Measurements from ENCODE around the gene SLC25A47.
"Not testable (repeated sequence)": the region's sequence is repeated elsewhere in the genome, so short reads cannot be mapped to it uniquely, and the experiment has no call there.

Gene SLC25A47

DNA sequence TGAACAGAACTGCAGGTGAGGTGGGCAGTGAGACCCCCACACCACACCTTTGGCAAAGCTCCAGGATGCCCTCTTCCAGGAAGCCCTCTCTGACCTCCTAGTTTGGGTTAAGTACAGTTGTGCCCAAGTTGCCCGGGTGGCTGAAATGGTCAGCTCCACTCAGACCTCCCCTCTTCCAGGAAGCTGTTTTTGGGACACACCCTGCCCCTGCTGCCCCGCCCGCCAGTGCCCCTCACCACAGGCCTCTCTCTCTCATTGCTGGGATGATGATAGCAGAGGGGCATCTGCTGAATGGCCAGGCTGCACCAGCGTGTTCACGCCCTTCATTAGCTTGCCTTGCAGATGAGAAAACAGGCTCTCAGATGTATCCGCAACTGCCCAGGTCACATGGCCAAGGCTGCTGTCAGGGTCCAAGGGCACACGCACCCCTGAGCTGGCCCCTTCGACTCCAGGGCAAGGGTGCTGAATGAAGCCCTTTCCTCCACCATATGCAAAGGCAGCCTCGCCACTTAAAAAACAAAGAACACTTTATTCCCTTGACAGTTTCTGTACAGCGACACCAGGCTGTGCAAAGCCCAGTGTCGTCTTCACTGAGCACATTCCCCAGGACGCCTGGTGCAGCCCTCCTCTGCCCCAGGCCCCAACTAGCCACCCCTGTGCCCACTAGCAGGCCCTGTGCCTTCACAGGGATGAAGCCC is 32.4 kb upstream of the SLC25A47 start:
- DNase-seq = no peak

DNA sequence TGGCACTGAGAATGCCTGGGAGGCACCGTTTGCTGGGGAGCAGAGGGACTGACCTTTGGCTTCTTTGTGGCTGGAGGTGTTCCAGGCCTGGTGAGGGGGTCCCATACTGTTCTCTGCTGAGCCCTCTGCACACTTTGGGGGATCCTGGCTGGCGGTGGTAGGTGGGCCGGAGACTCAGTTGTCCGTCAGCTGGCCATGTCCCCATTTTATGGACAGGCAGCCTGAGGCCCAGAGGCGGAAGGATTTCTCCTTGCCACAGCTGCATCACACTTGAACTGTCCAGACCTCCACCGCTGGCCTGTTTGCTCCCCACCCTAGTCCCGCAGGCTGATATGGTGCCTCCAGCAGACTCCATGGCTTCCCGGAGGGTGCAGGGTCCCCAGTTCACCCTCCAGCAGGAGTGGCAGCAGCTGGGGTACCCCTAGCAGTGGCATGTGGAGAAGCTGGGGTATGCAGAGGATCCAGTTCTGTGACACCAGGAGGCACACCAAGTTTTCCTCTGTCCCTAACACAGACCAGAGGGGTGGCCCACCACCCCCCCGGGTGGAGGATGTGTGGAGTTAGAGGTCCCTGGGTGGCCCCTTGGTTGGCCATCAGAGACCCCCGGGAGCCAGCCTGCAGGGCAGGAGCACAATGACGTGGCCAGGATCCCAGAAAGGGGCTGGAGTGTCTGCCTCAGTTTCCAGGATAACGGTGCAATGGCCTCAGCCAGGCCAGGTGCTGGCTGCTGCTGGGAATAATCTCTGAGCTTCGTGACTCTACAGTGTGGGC is 31.6 kb upstream of the SLC25A47 start:
- DNase-seq = no peak

- no peak for DNase-seq
These were observed 30.8 kb upstream of the SLC25A47 start for GRCh38 chr14:100292301-100292775.

DNA sequence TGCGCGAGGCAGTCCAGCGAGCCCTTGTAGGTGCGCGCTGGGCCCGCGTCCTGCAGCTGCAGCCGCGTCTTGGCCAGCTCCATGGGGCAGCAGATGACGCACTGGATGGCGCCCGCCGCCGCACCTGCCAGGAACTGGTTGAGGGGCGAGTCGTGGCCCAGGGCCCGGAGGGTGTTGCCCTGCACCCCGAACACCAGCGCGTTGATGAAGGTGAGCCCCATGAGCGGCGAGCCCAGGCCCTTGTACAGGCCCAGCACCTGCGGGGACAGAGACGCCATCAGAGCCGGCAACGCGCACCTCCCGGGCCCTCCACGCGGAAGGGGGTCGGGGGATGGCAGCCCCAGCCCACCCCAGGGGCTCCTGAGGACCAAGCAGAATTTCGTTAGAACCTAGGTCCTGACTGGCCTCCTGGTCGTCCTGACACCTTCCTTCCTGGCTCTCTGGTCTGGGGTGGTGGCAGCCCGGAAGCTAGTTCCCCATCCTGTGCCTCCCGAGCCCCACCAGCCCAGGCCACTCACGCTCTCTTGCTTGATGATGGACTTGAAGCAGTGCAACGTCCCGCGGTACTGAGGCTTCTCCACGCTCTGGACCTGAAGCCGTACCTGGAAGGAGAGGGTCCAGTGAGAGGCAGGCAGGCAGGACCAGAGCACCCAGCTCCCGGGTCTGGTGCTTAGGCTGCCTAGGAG is 30.2 kb upstream of the SLC25A47 start:
- DNase-seq = no peak

- DNase-seq = no peak
These were observed 29.5 kb upstream of the SLC25A47 start for GRCh38 chr14:100293497-100294212.

DNA sequence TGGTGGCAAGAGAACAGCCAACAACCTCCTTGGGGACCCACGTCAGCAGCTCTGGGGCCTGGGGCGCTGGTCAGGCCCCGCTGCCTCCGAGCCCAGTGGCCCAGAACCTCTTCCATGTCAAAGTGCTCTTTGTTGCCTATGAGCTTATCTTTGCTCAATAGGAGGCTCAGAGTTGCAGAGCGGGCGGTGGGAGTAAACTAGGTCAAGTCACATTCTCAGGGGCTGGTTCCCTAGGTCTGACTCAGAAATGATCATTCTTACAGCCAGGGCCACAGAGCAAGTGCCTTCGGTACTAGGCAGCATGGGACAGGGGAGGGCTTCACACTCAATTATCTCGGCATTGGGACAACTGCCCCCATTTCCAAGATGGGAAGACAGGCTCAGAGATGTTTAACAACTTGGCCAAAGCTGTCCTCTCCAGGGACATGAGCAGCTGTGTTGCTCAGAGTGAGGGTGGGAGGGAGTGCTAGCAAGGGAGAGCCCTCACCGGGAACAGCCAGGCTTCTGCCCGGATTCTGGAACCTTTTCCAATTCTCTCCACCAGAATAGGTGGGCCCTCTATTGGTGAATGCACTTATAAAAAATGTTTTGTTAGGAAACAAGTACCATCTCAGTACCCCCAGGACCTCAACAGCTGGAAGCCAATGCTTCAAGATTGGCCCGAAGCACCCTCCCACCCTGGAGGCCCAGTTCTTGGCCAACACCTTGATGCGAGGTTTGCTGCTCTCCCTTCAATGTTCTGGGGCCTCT is 28.8 kb upstream of the SLC25A47 start:
- DNase-seq = no peak

DNA sequence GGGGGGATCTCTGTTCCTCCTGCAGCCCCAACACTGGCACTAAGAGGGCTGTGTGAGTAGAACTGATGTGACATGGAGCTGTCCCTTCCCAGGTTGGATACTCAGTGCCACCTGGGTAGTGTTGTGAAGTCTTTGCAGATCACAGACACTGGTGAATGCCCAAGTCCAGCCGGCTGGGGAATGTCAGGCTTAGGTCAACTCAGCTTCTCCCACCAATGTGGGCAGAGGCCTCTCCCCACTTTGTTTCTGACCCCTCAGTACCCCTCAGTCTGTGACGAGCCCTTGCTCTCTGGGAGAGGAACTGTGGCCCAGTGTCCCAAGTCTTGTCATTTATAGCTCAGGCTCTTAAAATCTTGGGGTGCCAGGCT is 28.2 kb upstream of the SLC25A47 start:
- no peak for DNase-seq

DNA sequence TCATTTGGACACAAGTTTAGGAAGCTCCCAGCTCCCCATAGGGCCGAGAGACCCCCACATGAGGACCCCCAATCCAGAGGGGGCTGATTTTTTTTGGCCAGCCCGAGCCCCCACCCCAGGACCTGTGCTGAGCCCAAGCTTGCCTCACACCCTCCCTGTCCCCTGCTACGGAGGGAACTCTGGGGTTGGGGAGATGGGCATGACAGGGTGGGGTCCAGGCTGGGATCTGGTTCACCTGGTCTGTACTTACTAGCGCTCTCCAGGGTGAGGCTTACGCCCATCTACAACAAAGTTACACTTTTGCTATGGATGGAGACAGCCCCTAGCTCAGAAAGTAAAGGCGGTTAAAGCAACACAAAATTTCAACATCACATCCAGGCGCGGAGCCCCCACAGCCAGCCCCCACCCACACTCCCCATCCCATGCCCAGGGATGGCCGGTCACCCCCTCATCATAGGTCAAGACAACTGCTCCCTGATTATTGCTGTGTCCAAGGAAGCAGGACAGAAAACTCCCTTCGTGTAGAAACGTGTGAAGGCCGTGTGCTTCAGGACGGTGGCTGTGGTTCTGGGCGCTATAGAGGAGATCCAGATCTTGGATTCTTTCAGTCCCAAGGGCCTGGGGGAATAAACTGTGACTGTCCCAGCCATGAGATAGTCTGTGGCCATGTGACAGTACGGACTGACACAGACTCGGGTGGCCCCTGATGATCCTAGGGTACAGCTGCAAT is 27.6 kb upstream of the SLC25A47 start:
- DNase-seq = no peak

DNA sequence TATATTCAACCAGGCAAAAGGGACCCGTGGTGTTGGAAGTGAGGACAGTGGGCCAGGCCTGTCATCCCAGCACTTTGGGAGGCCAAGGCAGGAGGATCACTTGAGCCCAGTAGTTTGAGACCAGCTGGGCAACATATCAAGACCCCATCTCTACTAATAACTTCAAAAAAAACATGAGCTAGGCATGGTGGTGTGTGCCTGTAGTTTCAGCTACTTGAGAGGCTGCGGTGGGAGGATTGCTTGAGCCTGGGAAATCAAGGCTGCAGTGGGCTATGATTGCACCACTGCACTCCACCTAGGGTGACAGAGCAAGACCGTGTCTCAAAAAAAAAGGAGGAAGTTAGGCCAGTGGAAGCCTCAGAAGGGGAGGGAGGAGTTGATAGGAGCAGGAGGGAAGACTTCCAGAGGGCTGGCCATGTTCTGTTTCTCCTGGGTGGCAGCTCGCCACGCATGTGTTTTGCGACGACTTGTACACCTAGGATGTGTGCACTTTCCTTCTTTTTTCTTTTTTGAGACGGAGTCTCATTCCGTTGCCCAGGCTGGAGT is 27.0 kb upstream of the SLC25A47 start:
- no peak for DNase-seq

DNA sequence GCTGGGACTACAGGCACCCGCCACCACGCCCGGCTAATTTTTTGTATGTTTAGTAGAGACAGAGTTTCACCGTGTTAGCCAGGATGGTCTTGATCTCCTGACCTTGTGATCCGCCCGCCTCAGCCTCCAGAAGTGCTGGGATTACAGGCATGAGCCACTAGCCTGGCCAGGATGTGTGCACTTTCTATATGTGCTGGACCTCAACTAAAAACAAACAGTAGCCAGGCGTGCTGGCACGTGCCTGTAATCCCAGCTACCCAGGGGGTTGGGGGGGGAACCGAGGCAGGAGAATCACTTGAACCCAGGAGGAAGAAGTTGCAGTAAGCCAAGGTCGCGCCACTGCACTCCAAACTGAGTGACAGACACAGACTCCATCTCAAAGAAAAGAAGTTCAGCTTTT is 26.4 kb upstream of the SLC25A47 start:
- DNase-seq = not testable (repeated sequence)

DNA sequence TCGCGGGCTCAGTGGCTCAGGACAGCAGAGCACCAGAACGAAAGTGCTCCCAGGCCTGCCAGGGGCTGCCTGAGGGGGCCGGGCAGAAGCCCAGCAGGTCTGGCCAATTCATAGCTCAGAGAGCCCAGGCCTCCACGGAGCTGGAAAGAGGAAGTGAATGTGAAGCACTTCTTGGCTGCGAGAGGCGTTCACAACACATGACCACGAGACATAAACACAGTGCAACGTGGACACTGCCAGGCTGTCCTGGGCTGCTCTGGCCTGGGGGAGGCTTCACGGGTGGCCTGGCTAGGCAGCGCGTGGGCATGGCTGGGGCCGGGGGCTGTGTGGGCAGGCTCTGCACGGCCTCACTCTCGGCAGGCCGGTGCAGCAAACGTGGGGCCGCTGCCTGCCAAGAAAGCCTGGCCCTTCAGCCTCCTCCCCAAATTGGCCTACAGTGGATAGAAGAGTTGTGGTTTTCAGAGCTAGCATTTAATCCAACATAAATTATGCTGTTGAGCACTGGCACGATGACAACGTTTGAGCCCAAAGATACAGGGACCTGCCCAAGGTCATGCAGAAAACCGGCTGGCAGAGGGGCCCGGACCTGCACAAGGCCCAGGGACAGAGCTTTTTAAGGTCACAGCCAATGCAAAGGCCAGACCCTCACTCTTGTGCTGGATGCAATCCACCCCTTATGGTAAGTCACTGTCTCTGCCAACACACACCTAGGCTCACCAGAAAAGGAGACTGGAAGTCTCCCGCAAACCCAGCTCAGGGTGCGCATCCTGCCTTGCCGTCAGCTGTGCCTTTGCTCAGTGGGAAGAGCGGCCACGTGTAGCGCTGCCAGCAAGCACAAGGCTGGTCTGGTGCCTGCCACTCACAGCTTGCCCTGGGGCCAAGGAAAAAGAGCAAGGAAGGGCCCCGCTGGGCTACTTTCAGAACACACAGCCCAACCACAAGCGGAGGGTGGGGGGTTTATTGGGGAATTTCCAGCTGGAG is 25.5 kb upstream of the SLC25A47 start:
- DNase-seq = no peak

- DNase-seq = no peak
These were observed 24.4 kb upstream of the SLC25A47 start for GRCh38 chr14:100298551-100299237.

DNA sequence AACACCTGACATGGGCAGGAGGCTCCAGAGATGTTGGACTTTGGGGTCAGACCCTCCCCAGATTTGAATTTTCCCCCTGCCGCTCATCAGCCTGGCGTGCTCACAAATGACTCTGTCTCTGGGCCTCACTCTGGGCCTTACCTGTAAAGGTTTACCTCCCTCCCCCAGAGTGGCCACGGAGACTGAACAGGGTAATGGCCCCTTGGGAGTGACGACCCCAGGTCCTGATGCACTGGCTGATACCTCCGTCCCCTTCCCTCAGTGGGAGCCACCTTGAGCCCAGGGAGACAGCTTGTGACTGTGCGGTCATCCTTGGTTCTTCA is 23.9 kb upstream of the SLC25A47 start:
- DNase-seq = no peak

GRCh38 chr14:100302616-100303015 is 20.5 kb upstream of the SLC25A47 start:
- DNase-seq = no peak

GRCh38 chr14:100303179-100303578 is 20.0 kb upstream of the SLC25A47 start:
- no peak for DNase-seq

DNA sequence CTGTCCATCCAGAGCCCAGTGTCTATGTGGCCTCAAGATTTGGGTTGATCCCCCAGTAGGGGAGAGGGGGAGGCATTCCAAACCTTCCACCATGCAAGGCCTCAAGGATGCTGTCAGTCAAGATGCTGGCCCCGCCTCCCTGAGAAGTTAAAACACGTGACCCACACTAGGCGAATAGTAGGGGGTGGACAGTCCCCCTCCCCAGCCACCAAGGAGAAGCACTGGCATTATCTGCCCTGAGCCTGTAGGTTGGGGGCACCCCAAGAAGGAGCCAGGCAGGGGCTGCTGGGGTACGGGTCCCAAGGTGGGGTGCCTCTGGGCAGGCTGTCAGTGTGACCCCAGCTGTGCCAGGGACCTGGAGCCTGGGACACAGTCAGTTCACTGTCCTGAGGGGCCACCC is 19.2 kb upstream of the SLC25A47 start:
- DNase-seq = no peak

- peak; percentile 19 for DNase-seq
These were observed 18.3 kb upstream of the SLC25A47 start for GRCh38 chr14:100304825-100305323.

DNA sequence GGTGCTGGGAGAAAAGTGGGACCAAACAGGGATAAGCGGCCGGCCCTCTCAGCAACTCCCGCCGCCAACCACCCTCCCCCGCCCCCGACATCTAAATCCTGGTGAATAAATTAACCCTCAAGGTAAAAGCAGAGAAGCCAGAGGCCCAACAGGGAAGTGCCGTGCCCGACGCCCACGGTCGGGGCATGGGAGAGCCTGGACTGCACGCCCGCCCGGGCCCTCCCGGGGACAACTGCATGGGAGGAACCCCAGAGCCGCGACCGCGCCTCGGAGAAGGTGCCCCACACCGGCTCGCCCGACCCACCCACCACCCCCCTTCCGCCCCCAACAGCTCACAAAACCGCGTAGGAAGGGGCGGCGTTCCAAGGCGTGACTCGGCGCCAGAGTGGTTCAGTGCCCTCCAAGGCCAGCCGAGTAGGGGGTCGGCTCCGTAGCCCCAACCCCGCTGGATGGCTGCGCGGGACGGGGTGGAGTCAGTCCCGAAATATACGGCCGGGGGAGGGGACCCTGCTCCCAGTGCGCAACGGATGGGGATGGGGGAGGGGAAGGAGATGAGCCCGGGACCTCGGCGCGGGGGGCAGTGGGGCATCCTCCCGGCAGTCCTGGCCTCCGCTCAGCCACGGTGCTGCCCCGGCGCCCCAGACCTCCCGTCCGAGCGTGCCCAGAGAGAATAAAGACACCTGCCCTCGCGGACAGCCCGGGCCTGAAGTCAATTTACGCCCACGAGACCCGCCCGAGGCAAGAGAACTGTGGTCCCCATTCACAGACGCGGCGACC is 17.6 kb upstream of the SLC25A47 start:
- peak; percentile 33 for DNase-seq
